HEK293T (cell line): Measurements from ENCODE around the gene RNASEH1.
"Not testable (repeated sequence)": the region's sequence is repeated elsewhere in the genome, so short reads cannot be mapped to it uniquely, and the experiment has no call there.

ENCODE experiments used
- BHLHE40 ChIP-seq: fragments of 450-650 bp; IDR thresholded peaks from 2 replicates; pipeline ENCODE4 v1.6.1; 2016; ENCODE audit warnings: mild to moderate bottlenecking, moderate library complexity, borderline replicate concordance
- FOXM1 ChIP-seq: fragments of 450-650 bp; IDR thresholded peaks from 2 replicates; pipeline ENCODE4 v1.6.1; 2017; ENCODE audit warnings: mild to moderate bottlenecking, borderline replicate concordance
- LEF1 ChIP-seq: fragments of 450-650 bp; IDR thresholded peaks from 2 replicates; pipeline ENCODE4 v1.6.1; 2017; ENCODE audit warnings: mild to moderate bottlenecking, borderline replicate concordance

GRCh38 chr2:3576263-3576630 is 18.1 kb upstream of the RNASEH1 start:
- TF ChIP-seq LEF1, FOXM1, BHLHE40: not testable (repeated sequence)
